SU-DHL-6 (cell line): ENCODE results near the gene FGF7.

Experiments
- CTCF ChIP-seq: fragments of 200-600 bp; sonication (generic); IDR thresholded peaks from one replicate; pipeline ENCODE4 v1.5.1; 2017; ENCODE audit warnings: antibody characterized with exemption, mild to moderate bottlenecking, low read length, moderate library complexity; ENCODE audit not compliant: insufficient read depth, poor library complexity, severe bottlenecking
- EZH2phosphoT487 ChIP-seq: fragments of 200-600 bp; sonication (generic), shearing (Covaris generic); conservative IDR thresholded peaks from 2 replicates; pipeline ENCODE4 v1.6.1; 2018; ENCODE audit warnings: mild to moderate bottlenecking, antibody characterized with exemption, low read length, moderate library complexity, mixed read lengths

GRCh38 chr15:49507261-49507660 is 84.2 kb downstream of the FGF7 start:
- TF ChIP-seq CTCF, result no peak
- TF ChIP-seq EZH2phosphoT487, result no peak
